Stimulated activated memory B cell treated with anti-CD40 and anti-IgM and Interleukin-4, amounts not matched to agents 10 μg/mL and 1 μg/mL and 100 μg/mL, for 72 hours (primary cell): ENCODE data around the gene TMEM247.

ENCODE experiments used
- ATAC-seq: fragments of 150-1000 bp; cut with Tn5 transposase; 2 replicates; pipeline ENCODE4 v1.10.0; 2021
- H3K27ac Mint-ChIP-seq: one replicate; pipeline ENCODE4 v1.8.0; 2022; ENCODE audit warnings: mild to moderate bottlenecking, mixed read lengths
- H3K27me3 Mint-ChIP-seq: one replicate; pipeline ENCODE4 v1.8.0; 2022; ENCODE audit warnings: mixed read lengths
- H3K36me3 Mint-ChIP-seq: one replicate; pipeline ENCODE4 v1.8.0; 2022; ENCODE audit warnings: mixed read lengths
- H3K4me1 Mint-ChIP-seq: one replicate; pipeline ENCODE4 v1.8.0; 2022; ENCODE audit warnings: mixed read lengths
- H3K4me3 Mint-ChIP-seq: one replicate; pipeline ENCODE4 v1.8.0; 2022; ENCODE audit warnings: mild to moderate bottlenecking, moderate library complexity, mixed read lengths
- H3K9me3 Mint-ChIP-seq: one replicate; pipeline ENCODE4 v1.8.0; 2022; ENCODE audit warnings: mixed read lengths

TMEM247 gene

GRCh38 chr2:46447649-46448048 is 31.7 kb upstream of the TMEM247 start:
- H3K27ac Mint-ChIP-seq, result no peak overlapping the region
- H3K4me1 Mint-ChIP-seq, result no peaks in the 10 kb centered on the region
- H3K36me3 Mint-ChIP-seq, result peaks cover 8% of the 10 kb centered on the region
- peaks cover 7% of the 10 kb centered on the region for H3K9me3 Mint-ChIP-seq
- peaks cover 48% of the 10 kb centered on the region for H3K27me3 Mint-ChIP-seq
- no peak overlapping the region for H3K4me3 Mint-ChIP-seq
- ATAC-seq, result no peak

GRCh38 chr2:46448111-46448510 is 31.3 kb upstream of the TMEM247 start:
- peaks cover 43% of the 10 kb centered on the region for H3K27me3 Mint-ChIP-seq
- no peak overlapping the region for H3K4me3 Mint-ChIP-seq
- no peak for ATAC-seq
- no peaks in the 10 kb centered on the region for H3K4me1 Mint-ChIP-seq
- peaks cover 7% of the 10 kb centered on the region for H3K9me3 Mint-ChIP-seq
- H3K36me3 Mint-ChIP-seq, result peaks cover 8% of the 10 kb centered on the region
- H3K27ac Mint-ChIP-seq, result no peak overlapping the region

- ATAC-seq, result no peak
- peaks cover 38% of the 10 kb centered on the region for H3K27me3 Mint-ChIP-seq
- H3K27ac Mint-ChIP-seq, result no peak overlapping the region
- H3K36me3 Mint-ChIP-seq, result peaks cover 8% of the 10 kb centered on the region
- H3K9me3 Mint-ChIP-seq, result peaks cover 7% of the 10 kb centered on the region
- no peaks in the 10 kb centered on the region for H3K4me1 Mint-ChIP-seq
- no peak overlapping the region for H3K4me3 Mint-ChIP-seq
Observed at GRCh38 chr2:46448641-46449040, 30.7 kb upstream of the TMEM247 start.

- no peak overlapping the region for H3K4me3 Mint-ChIP-seq
- H3K27ac Mint-ChIP-seq, result no peak overlapping the region
- peaks cover 7% of the 10 kb centered on the region for H3K9me3 Mint-ChIP-seq
- peaks cover 35% of the 10 kb centered on the region for H3K27me3 Mint-ChIP-seq
- H3K4me1 Mint-ChIP-seq, result no peaks in the 10 kb centered on the region
- ATAC-seq, result no peak
- H3K36me3 Mint-ChIP-seq, result peaks cover 8% of the 10 kb centered on the region
Observed at GRCh38 chr2:46449700-46450099, 29.7 kb upstream of the TMEM247 start.

- Mint-ChIP-seq H3K9me3 (no peaks in the 10 kb centered on the region), H3K4me3 (no peak overlapping the region), H3K36me3 (no peaks in the 10 kb centered on the region), H3K4me1 (no peaks in the 10 kb centered on the region), H3K27me3 (peaks cover 35% of the 10 kb centered on the region), H3K27ac (no peak overlapping the region)
- ATAC-seq, result no peak
Observed at GRCh38 chr2:46451131-46451711, 28.1 kb upstream of the TMEM247 start.

GRCh38 chr2:46456789-46457188 is 22.6 kb upstream of the TMEM247 start:
- ATAC-seq, result no peak
- Mint-ChIP-seq H3K36me3 (no peaks in the 10 kb centered on the region), H3K4me1 (peaks cover 9% of the 10 kb centered on the region), H3K27me3 (peaks cover 24% of the 10 kb centered on the region), H3K4me3 (no peak overlapping the region), H3K9me3 (no peaks in the 10 kb centered on the region), H3K27ac (no peak overlapping the region)

- no peak overlapping the region for H3K4me3 Mint-ChIP-seq
- peaks cover 24% of the 10 kb centered on the region for H3K27me3 Mint-ChIP-seq
- no peaks in the 10 kb centered on the region for H3K36me3 Mint-ChIP-seq
- no peak for ATAC-seq
- H3K4me1 Mint-ChIP-seq, result peaks cover 14% of the 10 kb centered on the region
- no peak overlapping the region for H3K27ac Mint-ChIP-seq
- no peaks in the 10 kb centered on the region for H3K9me3 Mint-ChIP-seq
Observed at GRCh38 chr2:46458763-46459500, 20.4 kb upstream of the TMEM247 start.

GRCh38 chr2:46459694-46460093 is 19.7 kb upstream of the TMEM247 start:
- Mint-ChIP-seq H3K4me3 (no peak overlapping the region), H3K4me1 (peaks cover 22% of the 10 kb centered on the region), H3K9me3 (no peaks in the 10 kb centered on the region), H3K27me3 (peaks cover 20% of the 10 kb centered on the region), H3K27ac (no peak overlapping the region), H3K36me3 (no peaks in the 10 kb centered on the region)
- no peak for ATAC-seq

GRCh38 chr2:46460241-46460921 is 19.0 kb upstream of the TMEM247 start:
- Mint-ChIP-seq H3K36me3 (no peaks in the 10 kb centered on the region), H3K9me3 (no peaks in the 10 kb centered on the region), H3K4me3 (no peak overlapping the region), H3K27me3 (peaks cover 13% of the 10 kb centered on the region), H3K4me1 (peaks cover 23% of the 10 kb centered on the region), H3K27ac (no peak overlapping the region)
- ATAC-seq, result no peak

GRCh38 chr2:46461011-46461674 is 18.2 kb upstream of the TMEM247 start:
- H3K27me3 Mint-ChIP-seq, result peaks cover 11% of the 10 kb centered on the region
- H3K36me3 Mint-ChIP-seq, result no peaks in the 10 kb centered on the region
- no peaks in the 10 kb centered on the region for H3K9me3 Mint-ChIP-seq
- ATAC-seq, result peak; percentile 76
- H3K4me3 Mint-ChIP-seq, result no peak overlapping the region
- peaks cover 23% of the 10 kb centered on the region for H3K4me1 Mint-ChIP-seq
- H3K27ac Mint-ChIP-seq, result peak overlapping the region; percentile 55

GRCh38 chr2:46461709-46462171 is 17.6 kb upstream of the TMEM247 start:
- H3K9me3 Mint-ChIP-seq, result no peaks in the 10 kb centered on the region
- H3K4me1 Mint-ChIP-seq, result peaks cover 23% of the 10 kb centered on the region
- H3K27me3 Mint-ChIP-seq, result peaks cover 5% of the 10 kb centered on the region
- peak overlapping the region; percentile 55 for H3K27ac Mint-ChIP-seq
- H3K4me3 Mint-ChIP-seq, result peak overlapping the region; percentile 1
- peak; percentile 77 for ATAC-seq
- no peaks in the 10 kb centered on the region for H3K36me3 Mint-ChIP-seq

- no peak overlapping the region for H3K27ac Mint-ChIP-seq
- H3K36me3 Mint-ChIP-seq, result no peaks in the 10 kb centered on the region
- H3K4me1 Mint-ChIP-seq, result peaks cover 23% of the 10 kb centered on the region
- no peaks in the 10 kb centered on the region for H3K27me3 Mint-ChIP-seq
- no peak overlapping the region for H3K4me3 Mint-ChIP-seq
- no peak for ATAC-seq
- no peaks in the 10 kb centered on the region for H3K9me3 Mint-ChIP-seq
Observed at GRCh38 chr2:46462936-46463335, 16.4 kb upstream of the TMEM247 start.

- Mint-ChIP-seq H3K9me3 (no peaks in the 10 kb centered on the region), H3K27me3 (no peaks in the 10 kb centered on the region), H3K4me3 (no peak overlapping the region), H3K27ac (no peak overlapping the region), H3K36me3 (no peaks in the 10 kb centered on the region), H3K4me1 (peaks cover 20% of the 10 kb centered on the region)
- ATAC-seq, result no peak
Observed at GRCh38 chr2:46469116-46469515, 10.2 kb upstream of the TMEM247 start.

GRCh38 chr2:46469700-46470099 is 9.7 kb upstream of the TMEM247 start:
- Mint-ChIP-seq H3K4me3 (no peak overlapping the region), H3K4me1 (peaks cover 14% of the 10 kb centered on the region), H3K9me3 (no peaks in the 10 kb centered on the region), H3K36me3 (no peaks in the 10 kb centered on the region), H3K27me3 (no peaks in the 10 kb centered on the region), H3K27ac (no peak overlapping the region)
- ATAC-seq, result no peak

GRCh38 chr2:46470114-46470628 is 9.2 kb upstream of the TMEM247 start:
- no peak overlapping the region for H3K4me3 Mint-ChIP-seq
- peak; percentile 48 for ATAC-seq
- no peak overlapping the region for H3K27ac Mint-ChIP-seq
- H3K27me3 Mint-ChIP-seq, result no peaks in the 10 kb centered on the region
- H3K9me3 Mint-ChIP-seq, result no peaks in the 10 kb centered on the region
- H3K4me1 Mint-ChIP-seq, result peaks cover 13% of the 10 kb centered on the region
- H3K36me3 Mint-ChIP-seq, result no peaks in the 10 kb centered on the region
